HepG2 (cell line): ENCODE measurements around the gene CRYAB. TPM values are rescaled to one million over a fixed set of nuclear protein-coding genes. Genes with fewer than 3 reads are reported as not detected.

Source experiments
- BORCS8-MEF2B ChIP-seq: sonication (generic); formaldehyde crosslinking; IDR thresholded peaks from 2 replicates; pipeline ENCODE4 v1.8.0; 2022; ENCODE audit warnings: mild to moderate bottlenecking, missing genetic modification reagents
- E2F1 ChIP-seq: sonication (generic); formaldehyde crosslinking; IDR thresholded peaks from 2 replicates; pipeline ENCODE4 v1.5.0; 2020; ENCODE audit warnings: missing genetic modification reagents
- ETV5 ChIP-seq: IDR thresholded peaks from 2 replicates; pipeline ENCODE4 v1.6.1; 2018; ENCODE audit warnings: missing biosample characterization, missing genetic modification reagents, inconsistent platforms, borderline replicate concordance
- FOSL2 ChIP-seq: sonication (generic); formaldehyde crosslinking; IDR thresholded peaks from 2 replicates; pipeline ENCODE4 v1.4.0; 2020; ENCODE audit warnings: missing genetic modification reagents
- FOXO4 ChIP-seq: sonication (generic); formaldehyde crosslinking; conservative IDR thresholded peaks from 2 replicates; pipeline ENCODE4 v1.8.1; 2023; ENCODE audit warnings: missing genetic modification reagents
- GLI4 ChIP-seq: sonication (generic); formaldehyde crosslinking; IDR thresholded peaks from 2 replicates; pipeline ENCODE4 v1.5.1; 2020; ENCODE audit warnings: missing genetic modification reagents, mild to moderate bottlenecking, moderate library complexity, borderline replicate concordance
- GZF1 ChIP-seq: sonication (generic); formaldehyde crosslinking; IDR thresholded peaks from 2 replicates; pipeline ENCODE4 v1.5.1; 2020; ENCODE audit warnings: mild to moderate bottlenecking, missing genetic modification reagents
- HNF4A ChIP-seq: sonication (generic); formaldehyde crosslinking; IDR thresholded peaks from 2 replicates; pipeline ENCODE4 v1.4.0; 2020; ENCODE audit warnings: missing genetic modification reagents
- KLF16 ChIP-seq, 2 experiments: sonication (generic) in 1 of 2; formaldehyde crosslinking in 1 of 2; IDR thresholded peaks; 2 replicates each; pipeline versions ENCODE4 v1.6.1 to v1.8.0; 2016 to 2023; ENCODE audit warnings: missing genetic modification reagents in 2 of 2, missing compliant biosample characterization in 1 of 2
- MAZ ChIP-seq, 2 experiments: sonication (generic) in 1 of 2; formaldehyde crosslinking in 1 of 2; IDR thresholded peaks; 2 replicates each; pipeline versions ENCODE4 v1.5.0 to v1.6.1; 2012 to 2020; ENCODE audit warnings: low read depth in 2 of 2, mild to moderate bottlenecking in 2 of 2, borderline replicate concordance in 1 of 2, improper control_type of control experiment in 1 of 2, low read length in 1 of 2, missing genetic modification reagents in 1 of 2, moderate library complexity in 1 of 2
- NCOA1 ChIP-seq: sonication (generic); formaldehyde crosslinking; IDR thresholded peaks from 2 replicates; pipeline ENCODE4 v1.9.0; 2021; ENCODE audit warnings: missing genetic modification reagents
- NFKB2 ChIP-seq: sonication (generic); formaldehyde crosslinking; IDR thresholded peaks from 2 replicates; pipeline ENCODE4 v1.4.0; 2020; ENCODE audit warnings: missing genetic modification reagents, borderline replicate concordance
- PHF21A ChIP-seq: sonication (generic); formaldehyde crosslinking; IDR thresholded peaks from 2 replicates; pipeline ENCODE4 v1.5.0; 2020; ENCODE audit warnings: mild to moderate bottlenecking, missing genetic modification reagents
- POLR2G ChIP-seq: fragments of 200-400 bp; formaldehyde crosslinking; IDR thresholded peaks from 2 replicates; pipeline ENCODE4 v1.6.1; 2018; ENCODE audit warnings: mild to moderate bottlenecking, low read depth, low read length, moderate library complexity
- RBM39 ChIP-seq: fragments of 200-400 bp; formaldehyde crosslinking; IDR thresholded peaks from one replicate; pipeline ENCODE4 v1.6.1; 2018; ENCODE audit warnings: antibody characterized with exemption, mild to moderate bottlenecking, low read depth, low read length; ENCODE audit not compliant: poor library complexity, severe bottlenecking
- SP140L ChIP-seq: sonication (generic); formaldehyde crosslinking; IDR thresholded peaks from 2 replicates; pipeline ENCODE4 v1.4.0; 2020; ENCODE audit warnings: missing genetic modification reagents, borderline replicate concordance
- TAF1 ChIP-seq: sonication (generic); formaldehyde crosslinking; IDR thresholded peaks from 2 replicates; pipeline ENCODE4 v1.4.0; 2020; ENCODE audit warnings: missing genetic modification reagents
- ZBTB34 ChIP-seq: sonication (generic); formaldehyde crosslinking; IDR thresholded peaks from 2 replicates; pipeline ENCODE4 v1.8.0; 2022; ENCODE audit warnings: mild to moderate bottlenecking, missing genetic modification reagents
- ZNF230 ChIP-seq: sonication (generic); formaldehyde crosslinking; IDR thresholded peaks from 2 replicates; pipeline ENCODE4 v1.4.0; 2020; ENCODE audit warnings: mild to moderate bottlenecking, missing genetic modification reagents
- ZNF547 ChIP-seq: sonication (generic); formaldehyde crosslinking; IDR thresholded peaks from 2 replicates; pipeline ENCODE4 v1.5.1; 2020; ENCODE audit warnings: mild to moderate bottlenecking, missing genetic modification reagents
- ZNF563 ChIP-seq: sonication (generic); formaldehyde crosslinking; IDR thresholded peaks from 2 replicates; pipeline ENCODE4 v1.8.0; 2022; ENCODE audit warnings: mild to moderate bottlenecking, moderate library complexity, missing genetic modification reagents
- ZNF792 ChIP-seq: IDR thresholded peaks from 2 replicates; pipeline ENCODE4 v1.6.1; 2016
- polyA plus RNA-seq, 8 experiments: library from polyadenylated mRNA; depleted of rRNA in 3 of 8; stranded (reverse) in 7 of 8; unstranded in 1 of 8; fragments of >200 nt; fragmentation: Illumina TruSeq in 4 of 8; extraction: Trizol in 4 of 8; gene quantifications; 2 replicates each; pipeline versions ENCODE4 v1.2.1 to v1.2.3, GENCODE V29; 2011 to 2016; ENCODE audit warnings: low read depth in 4 of 8, missing spikeins in 1 of 8, mixed read lengths in 1 of 8; ENCODE audit not compliant: insufficient read depth in 1 of 8
- total RNA-seq, 5 experiments: library from RNA; depleted of rRNA; stranded (reverse); fragments of >200 nt; fragmentation: Illumina TruSeq; extraction: Trizol; gene quantifications; 2 replicates each; pipeline ENCODE4 v1.2.3, GENCODE V29; 2016; ENCODE audit warnings: low read depth in 1 of 5
- TF ChIP-seq, protein P1 (sequence below): IDR thresholded peaks from 2 replicates; pipeline ENCODE4 v1.6.1; 2016

Gene CRYAB
- total and polyA plus RNA-seq, 2 of the 13 experiments (the other 11 are each of a cell fraction or from before 2014, with no cell fraction given): 0.55 to 1.1 TPM

DNA sequence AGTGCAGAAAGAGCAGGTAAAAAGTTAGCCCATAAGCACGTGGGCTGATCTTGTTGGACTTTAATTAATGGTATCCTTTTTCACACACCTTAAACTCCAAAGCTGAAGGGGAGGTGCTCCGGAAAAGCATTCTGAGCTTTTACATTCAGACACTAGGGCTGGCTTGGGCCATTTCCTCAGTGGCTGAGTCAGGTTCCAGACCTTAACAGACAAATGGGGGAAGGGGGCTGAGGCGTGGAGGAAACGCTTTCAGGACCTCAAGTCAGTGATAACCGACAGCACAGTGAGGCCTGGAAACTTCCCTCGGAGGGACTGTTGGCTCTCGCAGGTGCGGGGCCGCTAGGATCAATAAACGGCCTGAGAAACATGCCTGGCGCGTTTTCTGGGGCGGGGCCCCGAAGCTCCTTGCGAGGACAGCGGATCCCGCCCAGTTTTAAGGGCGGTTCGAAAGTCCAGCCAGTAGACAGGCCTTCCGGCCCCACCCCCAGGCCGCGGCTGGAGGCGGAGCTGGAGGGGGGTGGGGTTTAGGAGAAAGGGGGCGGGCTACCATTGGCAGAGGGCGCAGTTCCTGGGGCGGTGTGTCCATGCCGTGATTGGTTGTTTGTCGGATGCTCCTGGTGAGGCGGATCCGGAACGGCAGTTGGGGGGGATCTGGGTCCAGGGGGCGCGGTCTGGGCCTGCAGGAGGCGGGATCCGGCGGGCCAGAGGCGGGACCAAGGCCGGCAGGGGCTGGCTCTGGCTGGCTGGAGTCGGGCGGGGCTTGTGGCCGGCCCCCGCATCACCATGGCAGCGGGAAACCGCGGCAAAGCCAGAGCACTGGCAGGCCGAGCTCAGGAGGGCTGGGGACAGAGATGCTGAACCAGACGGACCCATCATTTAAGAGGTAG, 15.2 kb upstream of the CRYAB start (continued):
- TF ChIP-seq ZBTB34 (CRISPR knock-in tag) (no peak), MAZ (IDR thresholded peaks at IDR 0.05; ENCODE audit: borderline replicate concordance, low read depth, low read length) (peak; percentile 50; the same call in 1 of the 2 replicates), MAZ (CRISPR knock-in tag; IDR thresholded peaks at IDR 0.05; ENCODE audit: low read depth) (peak; percentile 86; the same call in 1 of the 2 replicates), POLR2G (peak; percentile 84), ETV5 (CRISPR knock-in tag) (peak; percentile 72; the same call in 1 of the 2 replicates), E2F1 (CRISPR knock-in tag) (peak; percentile 85; the same call in 1 of the 2 replicates), KLF16 (CRISPR knock-in tag; IDR thresholded peaks at IDR 0.05) (peak in 1 of 2 experiments; percentile 70; a peak in 1 of 4 replicates), ZNF792 (CRISPR knock-in tag) (peak; percentile 46; the same call in 1 of the 2 replicates), FOSL2 (CRISPR knock-in tag) (0 out of 2 replicates have a peak, but pooled peaks have one; percentile 37), RBM39 (peak; percentile 69), SP140L (CRISPR knock-in tag) (0 out of 2 replicates have a peak, but pooled peaks have one; percentile 62), FOXO4 (CRISPR knock-in tag) (no peak), TAF1 (CRISPR knock-in tag) (peak; percentile 64; the same call in 1 of the 2 replicates), ZNF547 (CRISPR knock-in tag) (peak; percentile 76; the same call in 1 of the 2 replicates), NFKB2 (CRISPR knock-in tag) (peak; percentile 81; the same call in 1 of the 2 replicates), GZF1 (CRISPR knock-in tag) (0 out of 2 replicates have a peak, but pooled peaks have one; percentile 65), ZNF563 (CRISPR knock-in tag) (peak; percentile 63; the same call in 1 of the 2 replicates), BORCS8-MEF2B (CRISPR knock-in tag) (peak; percentile 87), PHF21A (CRISPR knock-in tag) (peak; percentile 64), NCOA1 (CRISPR knock-in tag) (0 out of 2 replicates have a peak, but pooled peaks have one; percentile 41), ZNF230 (CRISPR knock-in tag) (peak; percentile 51; the same call in 1 of the 2 replicates), HNF4A (CRISPR knock-in tag) (peak; percentile 77), GLI4 (CRISPR knock-in tag) (0 out of 2 replicates have a peak, but pooled peaks have one; percentile 46)
- TF ChIP-seq, protein P1, sequence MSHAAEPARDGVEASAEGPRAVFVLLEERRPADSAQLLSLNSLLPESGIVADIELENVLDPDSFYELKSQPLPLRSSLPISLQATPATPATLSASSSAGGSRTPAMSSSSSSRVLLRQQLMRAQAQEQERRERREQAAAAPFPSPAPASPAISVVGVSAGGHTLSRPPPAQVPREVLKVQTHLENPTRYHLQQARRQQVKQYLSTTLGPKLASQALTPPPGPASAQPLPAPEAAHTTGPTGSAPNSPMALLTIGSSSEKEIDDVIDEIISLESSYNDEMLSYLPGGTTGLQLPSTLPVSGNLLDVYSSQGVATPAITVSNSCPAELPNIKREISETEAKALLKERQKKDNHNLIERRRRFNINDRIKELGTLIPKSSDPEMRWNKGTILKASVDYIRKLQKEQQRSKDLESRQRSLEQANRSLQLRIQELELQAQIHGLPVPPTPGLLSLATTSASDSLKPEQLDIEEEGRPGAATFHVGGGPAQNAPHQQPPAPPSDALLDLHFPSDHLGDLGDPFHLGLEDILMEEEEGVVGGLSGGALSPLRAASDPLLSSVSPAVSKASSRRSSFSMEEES (CRISPR knock-in tag): 0 out of 2 replicates have a peak, but pooled peaks have one; percentile 37
